ENCODE measurements around the gene DSG2.
"Not testable (repeated sequence)": the region's sequence is repeated elsewhere in the genome, so short reads cannot be mapped to it uniquely, and the experiment has no call there.

DSG2 gene

DNA sequence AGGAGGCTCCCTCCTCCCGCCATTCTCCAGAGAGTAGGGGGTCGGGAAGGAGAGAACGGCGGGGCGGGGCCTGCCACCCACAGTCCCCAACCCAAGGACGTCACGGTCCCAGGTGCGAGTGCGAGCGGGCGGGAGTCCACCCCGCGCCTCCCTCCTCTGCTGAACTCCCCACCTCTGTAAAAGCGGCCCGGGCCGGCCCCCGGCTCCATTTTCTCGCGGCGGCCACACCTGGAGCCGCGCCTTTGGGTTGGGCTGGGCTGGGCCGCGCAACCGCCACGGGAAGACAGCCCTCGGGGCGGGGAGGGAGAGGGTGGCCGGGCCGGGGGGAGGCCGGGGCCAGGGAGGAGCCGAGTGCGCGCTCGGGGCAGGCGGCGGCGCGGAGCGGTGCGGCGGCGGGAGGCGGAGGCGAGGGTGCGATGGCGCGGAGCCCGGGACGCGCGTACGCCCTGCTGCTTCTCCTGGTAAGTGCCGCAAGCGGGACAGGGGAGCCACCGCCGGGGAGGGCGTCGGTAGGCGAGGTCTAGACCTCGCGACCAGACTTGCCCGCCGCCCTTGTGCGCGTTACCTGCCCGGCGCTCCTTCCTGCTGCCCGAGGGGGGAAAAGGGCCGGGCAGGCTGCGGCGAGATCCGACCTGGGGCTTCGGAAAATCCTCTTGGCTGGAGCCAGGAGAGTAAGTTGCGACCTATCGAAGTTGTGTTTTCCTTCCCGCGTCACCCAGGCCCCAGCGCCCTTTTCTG, at the start of gene DSG2:
TSS of gene DSG2 (plus strand) at position 342 of the 738 bp plus-strand sequence. CDS start at position 417, 75 bp downstream.
- DNase-seq: peak; percentile 90

- DNase-seq: no peak
These were observed 47.6 kb upstream of the DSG2 start for GRCh38 chr18:31450409-31450808.

- DNase-seq: no peak
These were observed 46.4 kb upstream of the DSG2 start for GRCh38 chr18:31451625-31452024.

DNA sequence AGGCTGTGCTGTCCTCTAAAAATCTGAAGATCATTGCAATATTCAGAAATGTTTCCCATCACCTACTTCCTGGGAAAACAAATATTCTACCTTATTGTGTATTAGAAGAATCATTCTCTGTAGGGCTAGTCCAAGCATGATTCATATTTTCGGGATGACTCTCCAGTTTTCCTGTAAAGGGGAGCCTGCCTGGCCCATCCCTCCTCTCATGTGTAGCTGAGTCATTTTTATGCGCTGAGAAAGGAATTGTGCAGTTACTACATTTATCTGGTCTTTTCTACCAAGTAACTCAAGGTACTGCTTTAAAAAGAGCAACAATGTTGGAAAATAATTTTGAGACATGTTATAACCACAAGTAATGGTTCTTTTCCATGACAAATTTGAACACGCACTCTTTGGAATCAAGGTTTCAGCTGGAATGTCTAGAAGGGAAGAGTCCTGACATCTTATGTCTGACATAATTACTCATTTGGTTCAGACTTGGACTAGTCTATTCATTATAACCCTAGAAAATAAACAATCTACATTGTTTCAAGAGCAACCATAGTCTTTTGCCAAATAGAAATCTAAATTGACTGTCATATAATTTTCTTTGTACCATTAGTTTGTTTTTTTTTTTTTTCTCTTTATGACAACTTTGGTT, 43.8 kb upstream of the DSG2 start:
- no peak for DNase-seq

DNA sequence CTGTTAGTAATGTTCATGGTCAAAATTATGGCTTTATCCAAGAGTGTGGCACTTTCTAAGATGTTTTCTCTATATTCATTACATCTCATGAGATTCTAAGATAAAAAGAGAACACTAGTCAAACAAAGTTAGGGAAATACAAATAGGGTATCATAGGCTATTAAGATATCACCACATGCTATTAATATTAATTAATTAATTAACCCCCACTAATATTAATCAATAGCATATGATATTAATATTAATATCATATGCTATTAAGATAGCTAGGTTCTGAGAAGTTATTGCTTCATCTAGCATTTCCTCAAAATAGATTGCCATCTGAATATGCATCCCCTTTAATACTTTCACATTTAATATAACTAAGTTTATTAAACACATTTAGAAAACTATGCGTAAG, 28.3 kb upstream of the DSG2 start:
- no peak for DNase-seq

GRCh38 chr18:31478688-31479087, 19.3 kb upstream of the DSG2 start:
- DNase-seq: no peak

- no peak for DNase-seq
These were observed 15.9 kb upstream of the DSG2 start for GRCh38 chr18:31482051-31482450.

DNA sequence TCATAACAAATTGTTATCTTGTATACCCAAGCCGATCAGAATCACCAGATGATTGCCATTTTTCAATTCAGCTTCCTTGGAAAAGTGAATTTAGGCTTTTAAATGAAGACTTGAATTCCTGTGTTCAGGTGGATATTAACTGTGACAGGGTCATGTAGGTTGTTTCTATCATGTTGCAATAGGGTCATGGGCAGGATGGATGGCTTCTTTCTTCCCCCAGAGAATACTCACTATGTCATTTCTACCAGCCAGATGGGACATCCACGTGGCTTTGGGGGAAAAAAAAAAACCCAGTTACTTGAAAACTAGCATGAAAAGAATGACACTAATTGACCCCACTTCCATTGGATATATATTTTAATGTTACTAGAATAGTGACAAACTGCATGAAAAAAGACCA, 14.6 kb upstream of the DSG2 start:
- no peak for DNase-seq

- no peak for DNase-seq
These were observed 13.5 kb upstream of the DSG2 start for GRCh38 chr18:31484461-31484860.

DNA sequence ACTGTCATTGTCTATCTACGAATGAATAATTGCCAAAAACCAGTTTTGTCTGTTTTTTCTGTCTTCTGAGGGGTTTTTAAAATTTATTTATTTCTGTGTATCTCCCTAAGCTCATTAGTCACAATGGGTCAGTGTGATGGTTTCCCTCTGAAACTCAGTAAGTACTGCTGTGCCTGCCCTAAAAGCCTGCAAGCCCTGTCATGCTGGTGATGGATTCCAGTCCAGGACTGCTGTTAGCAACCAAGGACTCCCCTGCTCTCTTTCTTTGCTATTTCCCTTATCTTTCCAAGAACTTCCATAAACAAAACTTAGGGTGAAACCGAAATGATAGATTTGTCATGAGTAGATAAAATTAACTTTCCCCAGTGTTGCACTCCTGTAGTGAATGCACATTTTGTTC, 11.8 kb upstream of the DSG2 start:
- peak; percentile 88 for DNase-seq

DNA sequence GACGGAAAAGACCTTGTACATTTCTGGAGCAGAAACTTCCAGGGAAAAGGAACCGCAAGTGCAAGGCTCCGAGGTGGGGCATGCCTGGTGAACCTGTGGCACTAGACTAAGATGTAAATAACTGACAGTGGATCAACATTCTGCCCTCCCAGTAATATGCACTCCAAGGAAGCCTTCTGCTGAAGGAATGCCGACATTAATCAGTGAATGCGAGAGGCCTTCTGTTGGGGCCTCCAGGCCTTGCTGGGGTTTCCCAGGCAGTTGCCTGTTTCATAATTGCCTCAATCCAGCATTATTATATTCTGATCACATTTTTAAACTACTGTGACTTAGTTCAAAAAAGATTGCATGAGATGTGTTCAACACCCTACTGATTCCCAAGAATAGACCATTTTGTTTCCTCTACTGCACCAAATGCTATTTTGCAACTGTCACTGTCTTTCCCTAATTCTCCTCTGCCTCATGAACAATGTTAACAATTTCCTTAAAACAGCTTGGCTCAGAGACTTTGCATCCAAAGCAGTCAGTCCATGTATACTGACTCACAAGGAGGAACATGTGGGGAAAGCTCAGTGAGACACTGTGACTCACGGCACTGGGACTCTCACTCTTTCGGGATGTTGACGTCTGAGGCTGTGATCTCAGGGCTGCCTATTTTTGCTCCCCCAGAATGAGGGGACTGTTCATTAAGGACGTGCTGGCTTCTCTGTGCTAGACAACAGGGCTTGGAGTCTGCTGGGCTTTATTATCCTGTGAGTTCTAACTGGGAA, 10.5 kb upstream of the DSG2 start:
- peak; percentile 86 for DNase-seq

GRCh38 chr18:31489311-31489710, 8.7 kb upstream of the DSG2 start:
- DNase-seq: no peak

DNA sequence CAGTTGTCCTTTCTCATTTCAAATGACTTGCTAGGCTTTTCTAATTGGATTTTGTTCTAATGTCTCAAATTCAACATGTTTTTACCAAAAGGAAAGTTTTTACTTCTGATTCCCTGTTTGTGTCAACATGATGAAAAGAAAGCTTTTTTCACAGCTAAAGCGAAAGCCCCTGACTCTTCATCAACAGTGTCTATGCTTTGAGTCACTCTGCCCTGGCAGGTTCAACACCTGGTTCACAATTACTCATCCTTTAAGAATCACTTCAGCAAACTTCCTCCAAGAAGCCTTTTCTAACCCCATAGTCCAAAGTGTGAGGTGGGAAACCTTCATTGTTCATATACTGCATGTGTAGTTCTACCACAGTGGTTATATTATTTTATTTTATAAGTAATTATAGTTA, 7.6 kb upstream of the DSG2 start:
- DNase-seq: no peak

DNA sequence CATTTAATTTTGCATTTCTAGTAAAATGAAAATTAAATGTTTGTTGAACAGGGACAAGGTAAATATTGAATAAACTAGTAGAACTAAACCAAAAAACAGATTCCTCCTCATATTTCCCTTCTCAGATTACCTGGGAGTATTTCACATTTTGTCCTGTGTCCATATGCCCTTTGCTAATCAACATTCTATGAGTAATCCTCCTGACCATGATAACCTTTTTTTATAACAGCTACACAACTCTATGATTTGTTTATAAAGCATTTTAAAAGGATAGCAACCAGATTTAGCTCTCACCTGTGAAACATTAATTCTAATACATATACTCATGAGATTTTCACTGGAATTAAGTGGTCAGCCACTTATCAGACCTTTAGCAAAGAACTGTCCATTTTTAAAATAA, 7.1 kb upstream of the DSG2 start:
- DNase-seq: no peak

DNA sequence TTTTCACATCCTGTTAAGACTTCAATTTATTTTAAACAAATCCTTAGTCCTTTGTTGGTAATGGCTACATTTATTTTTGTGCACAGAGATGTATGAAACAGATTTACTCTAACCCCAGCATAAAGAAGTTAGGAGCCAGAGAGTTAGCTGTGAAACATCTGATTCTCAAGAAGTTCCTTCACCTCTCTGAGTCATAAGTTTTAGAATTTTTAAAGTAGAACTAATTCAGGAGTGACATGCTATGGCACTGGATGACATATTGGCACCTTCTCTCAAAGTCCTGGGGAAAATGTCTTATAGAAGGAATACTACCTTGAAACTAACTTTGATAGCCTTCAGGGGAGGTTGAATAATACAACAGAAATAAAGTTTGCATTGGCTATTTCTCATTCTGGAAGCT, 6.4 kb upstream of the DSG2 start:
- DNase-seq: no peak

- DNase-seq: no peak
These were observed 5.3 kb upstream of the DSG2 start for GRCh38 chr18:31492671-31493070.

- DNase-seq: no peak
These were observed 4.8 kb upstream of the DSG2 start for GRCh38 chr18:31493171-31493570.

GRCh38 chr18:31493941-31494340, 4.0 kb upstream of the DSG2 start:
- no peak for DNase-seq

DNA sequence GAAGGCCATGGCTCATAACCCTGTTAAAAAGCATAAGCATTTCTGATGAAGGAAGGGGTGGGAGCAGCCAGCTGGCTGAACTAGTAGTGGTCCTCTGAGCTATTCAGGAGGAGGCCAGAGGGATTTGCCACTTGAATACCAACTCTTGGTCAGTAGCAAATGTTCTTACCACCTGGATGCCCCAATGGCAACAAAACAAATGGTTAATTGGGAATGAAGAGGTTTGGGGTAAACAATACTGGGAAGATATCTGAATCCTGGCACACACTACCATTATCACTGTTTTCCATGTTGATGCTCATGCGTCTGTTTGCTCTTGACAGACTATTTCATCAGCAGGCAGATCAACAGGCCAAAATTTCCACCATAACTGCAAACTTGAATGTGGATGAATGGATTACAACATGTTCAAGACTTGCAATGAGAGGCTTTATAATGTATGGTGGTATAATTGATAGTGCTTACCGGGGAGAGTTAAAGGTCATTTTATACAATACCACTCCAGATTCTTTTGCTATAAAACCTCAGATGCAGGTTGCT, 3.2 kb upstream of the DSG2 start:
- DNase-seq: not testable (repeated sequence)

- DNase-seq: no peak
These were observed 557 bp upstream of the DSG2 start for GRCh38 chr18:31497404-31497835.

DNA sequence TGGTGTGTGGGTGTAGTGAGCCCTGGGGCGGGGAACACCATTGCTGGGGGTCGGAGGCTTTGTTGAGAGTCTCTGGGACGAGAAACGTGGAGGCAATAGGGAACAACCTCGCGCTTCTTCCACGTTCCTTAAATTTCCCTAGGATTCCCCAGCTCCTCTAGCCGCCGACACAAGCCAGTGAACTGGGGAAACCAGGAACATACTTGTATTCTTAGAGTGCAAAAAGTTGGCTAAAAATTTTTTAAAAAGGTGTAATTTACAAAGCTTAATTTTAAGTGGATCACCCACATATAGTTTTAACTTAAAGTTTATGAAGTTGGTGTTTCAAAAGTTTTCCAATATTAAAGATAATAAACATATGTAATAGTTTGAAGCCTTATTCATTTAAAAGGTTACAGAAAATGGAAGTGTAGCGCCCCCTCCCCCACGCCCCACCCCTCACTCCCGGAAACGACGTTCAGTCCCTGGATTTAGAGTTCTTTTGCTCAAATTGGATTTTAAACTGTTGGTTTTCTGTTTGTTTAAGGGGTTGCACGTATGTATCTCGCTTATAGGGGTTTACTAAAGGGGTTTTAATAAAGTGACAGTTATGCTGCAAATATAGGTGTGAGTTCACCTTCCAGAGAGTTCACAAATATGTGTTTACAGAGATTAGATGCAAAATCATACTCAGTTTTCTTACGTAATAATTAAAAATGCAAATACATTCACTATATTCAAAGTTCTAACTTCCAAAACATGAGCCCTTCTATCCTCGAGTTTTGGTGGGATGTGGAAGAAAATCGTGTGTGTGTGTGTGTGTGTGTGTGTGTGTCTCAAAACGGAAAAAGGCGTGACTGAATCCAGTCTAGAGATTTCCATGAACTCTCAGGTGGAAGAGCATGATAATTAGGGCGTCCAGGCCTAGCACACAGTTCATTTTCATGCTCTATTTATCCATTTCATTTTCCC, 872 bp downstream of the DSG2 start:
- DNase-seq: no peak

DNA sequence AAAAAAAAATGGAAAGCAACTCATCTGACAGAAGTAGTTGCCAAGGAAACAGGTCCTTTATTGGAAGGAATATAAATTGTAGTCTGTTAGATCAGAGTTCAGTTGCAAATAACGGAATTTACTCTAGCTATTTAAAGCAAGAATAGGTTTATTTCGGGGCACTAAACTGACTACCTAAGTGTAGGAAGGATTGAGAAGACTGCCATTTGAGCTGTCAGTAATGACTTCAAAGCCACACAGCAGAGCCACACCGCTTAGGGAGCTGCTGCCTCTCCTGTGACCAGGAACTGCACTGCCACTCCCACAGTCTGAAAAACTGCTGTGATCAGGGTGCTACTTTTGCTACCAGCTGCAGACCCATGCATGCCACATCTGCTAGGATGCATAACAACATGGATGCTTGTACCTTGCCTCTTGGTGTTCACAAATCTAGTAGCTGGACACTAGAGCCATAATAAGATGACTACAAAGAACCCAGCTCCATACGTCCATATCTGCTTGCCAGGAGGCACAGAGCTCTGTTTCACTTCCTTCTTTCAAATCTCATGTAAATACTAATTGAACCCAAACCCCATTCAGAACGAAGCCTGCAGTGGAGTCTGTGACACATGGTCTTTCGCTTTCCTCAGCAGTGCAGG, 2.2 kb downstream of the DSG2 start:
- no peak for DNase-seq
